ENCODE results near the gene MRPL58. TPM values are rescaled to one million over a fixed set of nuclear protein-coding genes. Genes with fewer than 3 reads are reported as not detected.
A peak's percentile ranks its signal among the peaks of the same experiment; 100 is the strongest.

Gene MRPL58
- total RNA-seq, 1 experiment from 2014 or later = 41.0 TPM

DNA sequence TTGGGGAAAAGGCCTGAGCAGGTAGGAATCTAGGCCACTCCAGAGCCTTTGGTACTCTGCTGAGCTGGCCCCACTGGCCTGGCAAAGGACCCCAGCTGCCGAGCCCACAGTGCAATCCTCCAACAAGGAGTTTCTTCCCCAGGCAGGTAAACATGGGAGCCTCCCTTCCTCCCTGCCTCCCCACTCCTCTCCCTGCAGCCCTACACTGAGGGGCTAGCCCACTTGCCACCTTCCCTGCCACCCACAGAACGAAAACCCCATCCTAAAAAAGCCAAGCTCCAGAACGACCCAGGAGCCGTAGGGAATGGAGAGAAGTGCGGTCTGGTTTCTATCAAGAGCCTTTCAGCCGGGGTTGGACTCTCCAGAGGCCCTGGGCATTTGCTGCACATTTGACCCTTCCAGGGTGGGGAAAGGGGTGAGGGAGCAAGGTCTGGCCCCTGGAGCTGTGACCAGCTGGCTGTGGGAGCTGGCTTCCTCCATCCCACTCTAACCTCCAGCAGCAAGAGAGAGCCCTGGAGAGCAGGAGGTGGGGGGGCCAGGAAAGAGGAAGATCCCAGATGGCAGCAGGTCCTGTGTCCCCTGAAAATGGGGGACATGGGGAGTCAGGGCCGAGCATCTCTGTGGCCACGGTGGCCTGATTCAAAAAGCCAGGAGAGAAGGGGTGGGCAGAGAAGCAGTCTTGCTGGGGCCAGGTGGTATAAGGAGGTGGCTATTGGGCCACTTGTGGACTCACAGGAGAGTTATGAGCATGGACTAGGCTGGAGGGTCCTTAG lies 41.2 kb upstream of the MRPL58 start:
- peaks cover 8% of the 10 kb centered on the region for H3K23me2 ChIP-seq (ENCODE audit: insufficient read length, low read depth, low read length, poor library complexity, severe bottlenecking)
- peaks cover 10 to 19% of the 10 kb centered on the region in 2 experiments for H3K4me1 Mint-ChIP-seq
- TF ChIP-seq, protein P1, sequence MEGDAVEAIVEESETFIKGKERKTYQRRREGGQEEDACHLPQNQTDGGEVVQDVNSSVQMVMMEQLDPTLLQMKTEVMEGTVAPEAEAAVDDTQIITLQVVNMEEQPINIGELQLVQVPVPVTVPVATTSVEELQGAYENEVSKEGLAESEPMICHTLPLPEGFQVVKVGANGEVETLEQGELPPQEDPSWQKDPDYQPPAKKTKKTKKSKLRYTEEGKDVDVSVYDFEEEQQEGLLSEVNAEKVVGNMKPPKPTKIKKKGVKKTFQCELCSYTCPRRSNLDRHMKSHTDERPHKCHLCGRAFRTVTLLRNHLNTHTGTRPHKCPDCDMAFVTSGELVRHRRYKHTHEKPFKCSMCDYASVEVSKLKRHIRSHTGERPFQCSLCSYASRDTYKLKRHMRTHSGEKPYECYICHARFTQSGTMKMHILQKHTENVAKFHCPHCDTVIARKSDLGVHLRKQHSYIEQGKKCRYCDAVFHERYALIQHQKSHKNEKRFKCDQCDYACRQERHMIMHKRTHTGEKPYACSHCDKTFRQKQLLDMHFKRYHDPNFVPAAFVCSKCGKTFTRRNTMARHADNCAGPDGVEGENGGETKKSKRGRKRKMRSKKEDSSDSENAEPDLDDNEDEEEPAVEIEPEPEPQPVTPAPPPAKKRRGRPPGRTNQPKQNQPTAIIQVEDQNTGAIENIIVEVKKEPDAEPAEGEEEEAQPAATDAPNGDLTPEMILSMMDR (conservative IDR thresholded peaks at IDR 0.05) = no peak
- no peak overlapping the region for H4K8ac ChIP-seq (replicated peaks; ENCODE audit: insufficient read length, low read depth, low read length)
- peak overlapping the region; percentile 67 to 83 for H3K4me3 Mint-ChIP-seq
- H3K9me3 ChIP-seq (ENCODE audit: control insufficient read depth, low read depth, low read length) = no peaks in the 10 kb centered on the region
- no peaks in the 10 kb centered on the region for H3K79me2 ChIP-seq (ENCODE audit: insufficient read depth, low read length)
- no peak overlapping the region for H3K9ac ChIP-seq (ENCODE audit: extremely low read depth, insufficient read length, low read length)
- no peak overlapping the region for H3K56ac ChIP-seq (ENCODE audit: insufficient read length, low read depth, low read length)
- H4K5ac ChIP-seq (ENCODE audit: insufficient read length, low read depth, low read length) = no peak overlapping the region
- H2BK5ac ChIP-seq (ENCODE audit: insufficient read length, low read length) = no peak overlapping the region
- H3K4me2 ChIP-seq (ENCODE audit: insufficient read depth, insufficient read length, low read length) = peak overlapping the region; percentile 47
- no peak overlapping the region for H3T11ph ChIP-seq (ENCODE audit: low read length)
- no peak for DNase-seq
- no peak overlapping the region for H3K27ac Mint-ChIP-seq
- peaks cover 0 to 2% of the 10 kb centered on the region in 2 experiments; a peak in 1 of 5 replicates for H3K9me3 Mint-ChIP-seq
- H2BK120ac ChIP-seq (ENCODE audit: low read depth, low read length, poor library complexity, severe bottlenecking) = no peak overlapping the region
- H3K14ac ChIP-seq (ENCODE audit: insufficient read depth, low read length) = no peak overlapping the region
- H3K36me3 Mint-ChIP-seq (ENCODE audit: insufficient read depth in 1 of 3, low read depth in 3 of 3) = no peaks in the 10 kb centered on the region
- H3K4me1 ChIP-seq (ENCODE audit: insufficient read depth, low read length) = no peaks in the 10 kb centered on the region; the same call in 1 of the 2 replicates
- no peak overlapping the region for H3K4ac ChIP-seq (ENCODE audit: low read depth, low read length)
- H2BK15ac ChIP-seq (ENCODE audit: low read depth, low read length) = no peak overlapping the region
- peaks cover 57% of the 10 kb centered on the region for H3K27me3 Mint-ChIP-seq (ENCODE audit: low read depth)
- no peaks in the 10 kb centered on the region for H3K79me1 ChIP-seq (ENCODE audit: insufficient read depth, low read depth, low read length, poor library complexity, severe bottlenecking)
- H3K27ac ChIP-seq (ENCODE audit: insufficient read length, low read depth, low read length) = no peak overlapping the region
- no peak overlapping the region for H2AFZ ChIP-seq (ENCODE audit: low read length)
- H2BK12ac ChIP-seq (ENCODE audit: insufficient read length, low read depth, low read length) = no peak overlapping the region
- no peak overlapping the region for H4K91ac ChIP-seq (ENCODE audit: insufficient read length, low read depth, low read length)
- peaks cover 19% of the 10 kb centered on the region for H3K27me3 ChIP-seq (ENCODE audit: insufficient read depth, low read length)
- no peak overlapping the region for H3K18ac ChIP-seq (ENCODE audit: insufficient read length, low read depth, low read length)
- no peak overlapping the region for H3K23ac ChIP-seq (ENCODE audit: insufficient read length, low read depth, low read length)
- H2BK20ac ChIP-seq (ENCODE audit: low read depth, low read length, poor library complexity, severe bottlenecking) = no peak overlapping the region
- no peak overlapping the region for H2AK5ac ChIP-seq (ENCODE audit: insufficient read length, low read length)
- H4K20me1 ChIP-seq (ENCODE audit: control insufficient read depth, insufficient read depth, insufficient read length) = no peaks in the 10 kb centered on the region
- WGBS (ENCODE audit: extremely low coverage, insufficient read length, low lambda C conversion rate) = no CpG with 5 or more reads among the region's 8 CpGs
